ENCODE data around the gene TRAF1.

Gene TRAF1

DNA sequence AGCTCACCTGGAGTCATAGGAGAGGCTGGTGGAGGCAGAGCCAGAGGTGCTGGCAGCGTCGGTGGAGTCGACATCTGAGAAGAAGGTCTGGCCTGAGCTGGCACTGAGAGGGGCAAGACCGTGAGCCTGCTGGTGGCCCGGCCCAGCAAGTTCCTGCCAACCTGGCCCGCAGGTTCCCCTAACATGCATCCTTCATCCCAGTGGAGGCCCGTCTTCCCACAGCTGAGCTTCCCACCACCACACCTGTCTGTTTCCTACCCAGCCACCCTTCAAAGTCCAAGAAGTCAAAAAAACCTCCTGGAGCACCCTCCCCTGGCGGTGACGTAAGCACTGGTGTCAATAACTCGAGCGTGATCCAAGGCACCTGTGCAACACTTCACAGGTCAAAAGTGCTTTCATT lies 66.5 kb downstream of the TRAF1 start:
- TF ChIP-seq, protein P1, sequence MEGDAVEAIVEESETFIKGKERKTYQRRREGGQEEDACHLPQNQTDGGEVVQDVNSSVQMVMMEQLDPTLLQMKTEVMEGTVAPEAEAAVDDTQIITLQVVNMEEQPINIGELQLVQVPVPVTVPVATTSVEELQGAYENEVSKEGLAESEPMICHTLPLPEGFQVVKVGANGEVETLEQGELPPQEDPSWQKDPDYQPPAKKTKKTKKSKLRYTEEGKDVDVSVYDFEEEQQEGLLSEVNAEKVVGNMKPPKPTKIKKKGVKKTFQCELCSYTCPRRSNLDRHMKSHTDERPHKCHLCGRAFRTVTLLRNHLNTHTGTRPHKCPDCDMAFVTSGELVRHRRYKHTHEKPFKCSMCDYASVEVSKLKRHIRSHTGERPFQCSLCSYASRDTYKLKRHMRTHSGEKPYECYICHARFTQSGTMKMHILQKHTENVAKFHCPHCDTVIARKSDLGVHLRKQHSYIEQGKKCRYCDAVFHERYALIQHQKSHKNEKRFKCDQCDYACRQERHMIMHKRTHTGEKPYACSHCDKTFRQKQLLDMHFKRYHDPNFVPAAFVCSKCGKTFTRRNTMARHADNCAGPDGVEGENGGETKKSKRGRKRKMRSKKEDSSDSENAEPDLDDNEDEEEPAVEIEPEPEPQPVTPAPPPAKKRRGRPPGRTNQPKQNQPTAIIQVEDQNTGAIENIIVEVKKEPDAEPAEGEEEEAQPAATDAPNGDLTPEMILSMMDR (IDR thresholded peaks at IDR 0.05; ENCODE audit: low read depth, low read length), result no peak
- no peak overlapping the region for H3K4me3 ChIP-seq (ENCODE audit: low read depth, low read length)
- H3K9me3 ChIP-seq (ENCODE audit: severe bottlenecking), result no peaks in the 10 kb centered on the region
- H3K27me3 ChIP-seq (ENCODE audit: insufficient read depth, low read depth, severe bottlenecking), result no peaks in the 10 kb centered on the region
- peaks cover 93% of the 10 kb centered on the region for H3K36me3 ChIP-seq
- no peak overlapping the region for H3K27ac ChIP-seq
- DNase-seq, result no peak

DNA sequence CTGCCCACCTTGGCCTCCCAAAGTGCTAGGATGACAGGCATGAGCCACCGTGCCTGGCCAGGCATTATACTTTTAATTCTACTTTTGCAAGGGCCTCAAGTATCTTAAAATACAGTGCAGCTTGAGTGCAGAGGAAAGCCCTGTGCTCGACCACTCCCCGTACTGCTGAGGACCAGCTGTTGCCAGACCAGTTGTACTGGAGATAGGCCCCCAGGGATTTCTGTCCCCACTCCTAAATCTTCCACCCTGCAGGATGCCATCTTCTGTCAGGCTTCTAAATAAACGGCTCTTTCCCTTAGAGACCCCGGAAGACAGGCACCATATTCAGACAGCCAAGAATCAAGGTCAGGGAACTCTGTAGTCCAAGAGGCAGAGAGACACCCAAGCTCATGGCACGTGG lies 67.2 kb downstream of the TRAF1 start:
- no peak for DNase-seq

DNA sequence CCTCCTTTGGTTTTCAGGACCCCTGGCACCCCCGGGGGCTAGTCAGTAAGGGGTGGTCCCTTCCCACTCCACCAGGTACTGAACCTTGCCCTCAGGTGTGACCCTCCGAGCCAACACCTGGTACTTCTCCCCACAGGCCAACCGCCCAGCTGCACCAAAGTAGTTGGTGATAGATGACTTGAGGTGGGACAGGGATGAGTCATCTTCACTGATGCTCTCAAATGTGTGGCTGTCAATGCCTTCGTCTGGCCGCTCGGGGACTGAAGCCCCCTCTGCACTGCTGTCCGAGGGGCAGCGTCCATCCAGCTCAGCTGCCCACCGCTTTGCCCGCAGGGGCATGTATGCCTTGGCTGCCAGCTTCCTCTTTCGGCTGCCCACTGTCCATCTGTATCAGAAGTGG lies 68.7 kb downstream of the TRAF1 start:
- Histone ChIP-seq H3K27ac (no peak overlapping the region), H3K9me3 (ENCODE audit: severe bottlenecking) (no peaks in the 10 kb centered on the region), H3K27me3 (ENCODE audit: insufficient read depth, low read depth, severe bottlenecking) (no peaks in the 10 kb centered on the region), H3K36me3 (peaks cover 82% of the 10 kb centered on the region), H3K4me3 (ENCODE audit: low read depth, low read length) (no peak overlapping the region)
- DNase-seq, result no peak
- TF ChIP-seq, protein P1 (IDR thresholded peaks at IDR 0.05; ENCODE audit: low read depth, low read length), result no peak

More for the DNA sequence above, 67.2 kb downstream of the TRAF1 start:
- Histone ChIP-seq H3K4me3 (ENCODE audit: low read depth, low read length) (no peak overlapping the region), H3K27me3 (ENCODE audit: insufficient read depth, low read depth, severe bottlenecking) (no peaks in the 10 kb centered on the region), H3K9me3 (ENCODE audit: severe bottlenecking) (no peaks in the 10 kb centered on the region), H3K27ac (no peak overlapping the region), H3K36me3 (peaks cover 93% of the 10 kb centered on the region)
- TF ChIP-seq, protein P1 (IDR thresholded peaks at IDR 0.05; ENCODE audit: low read depth, low read length), result no peak

DNA sequence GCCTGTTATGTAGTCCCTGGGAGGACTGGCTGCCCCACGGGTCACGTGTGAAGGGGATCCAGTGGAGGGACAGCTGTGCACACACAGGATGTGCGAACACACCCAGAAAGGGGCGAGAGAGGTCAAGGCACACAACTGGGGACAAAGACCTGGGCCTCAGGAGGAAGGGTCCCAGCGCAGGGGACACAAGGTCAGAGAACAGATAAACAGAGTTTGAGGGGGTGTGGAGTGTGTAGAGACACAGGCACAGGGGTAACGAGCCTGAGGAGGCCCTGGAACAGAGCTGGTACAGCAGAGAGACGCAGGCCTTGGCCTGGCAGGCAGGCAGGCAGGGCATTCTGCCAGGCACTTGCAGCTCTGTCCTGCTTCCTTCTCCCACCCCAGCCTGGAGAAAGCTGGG lies 69.1 kb downstream of the TRAF1 start:
- Histone ChIP-seq H3K27ac (no peak overlapping the region), H3K9me3 (ENCODE audit: severe bottlenecking) (no peaks in the 10 kb centered on the region), H3K27me3 (ENCODE audit: insufficient read depth, low read depth, severe bottlenecking) (no peaks in the 10 kb centered on the region), H3K4me3 (ENCODE audit: low read depth, low read length) (no peak overlapping the region), H3K36me3 (peaks cover 80% of the 10 kb centered on the region)
- TF ChIP-seq, protein P1 (IDR thresholded peaks at IDR 0.05; ENCODE audit: low read depth, low read length), result no peak
- no peak for DNase-seq

DNA sequence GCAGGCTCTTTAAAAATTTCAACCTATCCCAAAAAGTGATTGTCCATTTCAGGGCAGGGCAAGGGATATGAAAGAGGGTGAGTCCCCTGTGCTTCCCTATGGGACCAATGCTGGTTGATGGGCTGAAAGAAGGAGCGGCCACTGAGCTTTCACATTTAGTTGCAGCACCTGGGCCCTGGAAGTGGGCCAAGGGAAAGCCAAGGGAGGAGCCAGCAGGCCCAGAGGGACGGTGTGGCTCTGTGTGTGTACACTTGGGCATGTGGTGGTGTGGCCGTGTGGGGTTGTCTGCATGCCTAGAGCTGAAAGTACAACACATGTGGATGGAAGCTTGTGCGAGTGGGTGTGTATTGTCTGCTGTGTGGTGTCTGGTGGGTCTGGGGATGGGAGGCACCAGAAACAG lies 69.9 kb downstream of the TRAF1 start:
- H3K36me3 ChIP-seq, result peaks cover 73% of the 10 kb centered on the region
- H3K4me3 ChIP-seq (ENCODE audit: low read depth, low read length), result no peak overlapping the region
- H3K27me3 ChIP-seq (ENCODE audit: insufficient read depth, low read depth, severe bottlenecking), result no peaks in the 10 kb centered on the region
- DNase-seq, result no peak
- H3K9me3 ChIP-seq (ENCODE audit: severe bottlenecking), result no peaks in the 10 kb centered on the region
- TF ChIP-seq, protein P1 (IDR thresholded peaks at IDR 0.05; ENCODE audit: low read depth, low read length), result no peak
- H3K27ac ChIP-seq, result no peak overlapping the region
